ENCODE results near the gene L1CAM.

- TF ChIP-seq CTCF (IDR thresholded peaks at IDR 0.05) (no peak), EZH2 (IDR thresholded peaks at IDR 0.05; ENCODE audit: borderline replicate concordance, insufficient read depth, low read depth, low read length, poor library complexity, severe bottlenecking) (no peak)
These were observed 58.1 kb downstream of the L1CAM start for GRCh38 chrX:153827903-153828302.
